Ectodermal cell (in vitro differentiated cells): ENCODE measurements around the gene HRAS.
"Not testable (repeated sequence)": the region's sequence is repeated elsewhere in the genome, so short reads cannot be mapped to it uniquely, and the experiment has no call there.

Experiments
- H3K27ac ChIP-seq: 2 replicates; pipeline ENCODE4 v1.7.0; 2013; ENCODE audit warnings: mild to moderate bottlenecking, low read depth, low read length; ENCODE audit not compliant: insufficient read depth, poor library complexity, severe bottlenecking
- H3K27me3 ChIP-seq: 2 replicates; pipeline ENCODE4 v1.7.0; 2013; ENCODE audit warnings: mild to moderate bottlenecking, low read length; ENCODE audit not compliant: insufficient read depth, control insufficient read depth, poor library complexity, severe bottlenecking
- H3K36me3 ChIP-seq: one replicate; pipeline ENCODE4 v1.7.0; 2013; ENCODE audit warnings: low read length; ENCODE audit not compliant: control insufficient read depth, insufficient read depth
- H3K4me1 ChIP-seq: one replicate; pipeline ENCODE4 v1.7.0; 2013; ENCODE audit warnings: low read length; ENCODE audit not compliant: control insufficient read depth, insufficient read depth
- H3K4me3 ChIP-seq: 2 replicates; pipeline ENCODE4 v1.7.0; 2013; ENCODE audit warnings: low read depth, low read length, control low read depth; ENCODE audit not compliant: insufficient read depth
- H3K9me3 ChIP-seq: 2 replicates; pipeline ENCODE4 v1.7.0; 2013; ENCODE audit warnings: mild to moderate bottlenecking, low read length, moderate library complexity; ENCODE audit not compliant: control insufficient read depth
- WGBS, 2 experiments: methylation state at CpG; one replicate each; pipeline ENCODE4 v1.1.7; 2013; ENCODE audit warnings: missing lambda C conversion rate in 2 of 2; 5-methylcytosine and 5-hydroxymethylcytosine counted together

HRAS gene

DNA sequence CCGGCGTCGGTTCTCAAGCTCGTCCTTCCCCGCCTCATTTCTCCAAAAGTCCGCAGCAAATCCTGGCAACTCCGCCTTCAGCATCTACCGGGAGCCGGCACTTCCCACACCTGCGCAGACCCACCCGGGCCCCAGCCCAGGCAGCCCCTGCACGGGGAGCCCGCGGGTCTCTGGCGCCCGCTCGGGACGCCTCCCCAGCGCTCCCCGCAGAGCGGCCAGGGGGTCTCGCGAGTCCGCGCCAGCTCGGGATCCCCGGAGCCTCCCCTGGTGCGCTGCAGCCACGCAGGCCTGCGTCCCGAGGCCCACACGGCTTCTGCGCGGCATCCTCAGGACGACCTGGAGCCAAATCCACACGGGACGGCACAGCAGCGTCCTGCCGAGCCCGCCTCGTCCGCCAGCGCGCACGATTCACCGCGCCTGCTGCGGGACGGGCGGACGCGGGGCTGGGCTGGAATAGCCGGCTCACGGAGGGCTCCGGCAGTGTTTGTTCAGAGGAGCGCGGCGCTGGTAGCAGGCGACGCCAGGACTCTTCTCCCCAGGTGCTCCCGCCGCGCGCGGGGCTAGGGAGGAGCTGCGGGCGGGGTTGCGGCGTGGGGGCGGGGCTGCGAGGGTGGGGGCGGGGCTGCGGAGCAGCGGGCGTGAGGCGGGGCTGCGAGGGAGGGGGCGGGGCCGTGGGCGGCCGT lies 40.1 kb upstream of the HRAS start:
- Histone ChIP-seq H3K27ac (no peak overlapping the region), H3K36me3 (no peaks in the 10 kb centered on the region), H3K4me3 (peak overlapping the region; percentile 52), H3K9me3 (no peaks in the 10 kb centered on the region), H3K27me3 (peaks cover 16% of the 10 kb centered on the region), H3K4me1 (peaks cover 20% of the 10 kb centered on the region)
- WGBS, 2 experiments: 1% methylated on average over 66 to 81 of the region's 81 CpGs

DNA sequence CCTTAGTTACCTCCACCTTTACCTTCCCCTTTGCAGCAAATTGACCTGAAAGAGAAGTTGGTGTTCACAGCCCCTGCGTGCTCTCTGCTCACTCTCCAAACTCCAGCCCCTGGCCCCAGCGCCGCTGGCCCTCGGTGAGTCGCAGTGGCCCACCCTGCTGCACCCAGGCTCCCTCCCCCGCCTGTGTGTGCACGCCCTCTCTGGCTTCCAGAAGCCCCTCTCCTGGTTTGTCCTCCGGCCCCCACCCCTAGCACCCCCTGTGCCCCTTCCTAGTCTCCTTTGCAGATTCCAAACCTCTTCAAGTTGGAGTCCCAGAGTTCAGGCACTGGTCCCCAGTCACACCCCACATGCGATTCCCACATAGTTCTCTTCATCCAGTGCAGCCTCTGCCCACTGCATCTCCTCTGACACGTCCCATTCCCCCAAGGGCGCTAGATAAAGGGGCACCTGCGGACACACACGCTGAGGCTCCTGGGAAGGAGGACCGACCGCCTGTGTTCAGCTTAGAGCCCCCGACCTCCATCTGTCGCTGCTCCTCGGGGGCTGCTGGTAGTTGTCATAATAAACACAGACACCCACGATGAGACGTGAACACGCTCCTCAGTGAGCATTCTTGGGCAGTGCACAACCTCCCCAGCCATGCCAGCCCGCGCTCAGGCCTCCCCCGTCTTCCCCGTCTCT lies 39.4 kb upstream of the HRAS start:
- WGBS, 2 experiments: 24 to 27% methylated on average over 25 of the region's 25 CpGs
- no peak overlapping the region for H3K27ac ChIP-seq

DNA sequence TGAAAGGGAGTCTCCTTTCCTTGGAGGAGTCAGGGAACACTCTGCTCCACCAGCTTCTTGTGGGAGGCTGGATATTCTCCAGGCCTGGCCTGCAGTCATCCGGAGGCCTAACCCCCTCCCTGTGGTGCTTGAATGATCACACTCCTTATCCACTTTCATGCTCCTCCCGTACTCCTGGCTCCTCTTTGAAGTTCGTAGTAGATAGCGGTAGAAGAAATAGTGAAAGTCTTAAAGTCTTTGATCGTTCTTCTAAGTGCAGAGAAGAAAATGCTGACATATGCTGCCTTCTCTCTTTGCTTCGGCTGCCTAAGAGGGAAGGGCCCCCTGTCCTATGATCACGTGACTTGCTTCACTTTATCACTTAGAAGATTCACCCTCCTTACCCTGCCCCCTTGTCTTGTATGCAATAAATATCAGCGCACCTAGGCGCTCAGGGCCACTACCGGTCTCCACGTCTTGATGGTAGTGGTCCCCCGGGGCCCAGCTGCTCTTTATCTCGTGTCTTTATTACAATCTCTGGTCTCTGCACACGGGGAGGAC lies 38.7 kb upstream of the HRAS start:
- not testable (repeated sequence) for H3K27ac ChIP-seq, H3K9me3 ChIP-seq, H3K36me3 ChIP-seq
- WGBS, 2 experiments: 67 to 71% methylated on average over 13 of the region's 14 CpGs
- Histone ChIP-seq H3K4me3 (peak overlapping the region; percentile 52), H3K27me3 (peaks cover 21% of the 10 kb centered on the region), H3K4me1 (peaks cover 28% of the 10 kb centered on the region)

More for the DNA sequence above, 39.4 kb upstream of the HRAS start:
- Histone ChIP-seq H3K9me3 (no peaks in the 10 kb centered on the region), H3K27me3 (peaks cover 16% of the 10 kb centered on the region), H3K4me3 (peak overlapping the region; percentile 52), H3K4me1 (peaks cover 21% of the 10 kb centered on the region), H3K36me3 (no peaks in the 10 kb centered on the region)

DNA sequence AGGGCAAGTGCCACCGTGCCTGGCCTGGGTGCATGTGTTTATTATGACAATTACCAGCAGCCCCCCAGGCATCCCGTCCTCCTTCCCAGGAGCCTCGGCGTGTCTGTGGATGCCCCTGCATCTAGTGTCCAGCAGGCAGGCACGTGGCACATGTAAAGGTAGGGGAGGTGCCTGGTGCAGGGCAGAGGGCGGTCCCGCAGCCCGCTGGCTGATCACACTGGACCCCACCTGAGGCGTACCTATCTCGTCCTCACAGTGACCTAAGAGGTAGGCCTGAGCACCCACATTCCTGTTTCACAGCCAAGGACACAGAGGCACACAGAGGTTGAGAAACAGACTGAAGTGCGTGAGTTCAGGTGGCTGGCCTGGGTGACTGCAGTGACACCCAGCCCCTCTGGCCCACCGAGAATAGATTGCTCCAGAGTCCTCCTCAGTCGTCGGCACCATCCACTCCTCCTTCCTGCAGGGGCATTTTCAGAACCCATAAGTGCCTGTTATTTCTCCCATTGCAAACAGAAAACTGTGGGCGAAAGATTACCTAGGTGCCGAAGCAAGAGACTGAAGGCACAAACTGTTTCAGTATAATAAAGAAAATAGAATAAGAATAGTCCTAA lies 37.9 kb upstream of the HRAS start:
- H3K9me3 ChIP-seq: no peaks in the 10 kb centered on the region
- peaks cover 30% of the 10 kb centered on the region for H3K4me1 ChIP-seq
- 94 to 95% methylated on average over 15 to 16 of the region's 16 CpGs for WGBS, 2 experiments
- no peaks in the 10 kb centered on the region for H3K36me3 ChIP-seq
- H3K4me3 ChIP-seq: no peak overlapping the region
- peaks cover 24% of the 10 kb centered on the region for H3K27me3 ChIP-seq
- no peak overlapping the region for H3K27ac ChIP-seq

DNA sequence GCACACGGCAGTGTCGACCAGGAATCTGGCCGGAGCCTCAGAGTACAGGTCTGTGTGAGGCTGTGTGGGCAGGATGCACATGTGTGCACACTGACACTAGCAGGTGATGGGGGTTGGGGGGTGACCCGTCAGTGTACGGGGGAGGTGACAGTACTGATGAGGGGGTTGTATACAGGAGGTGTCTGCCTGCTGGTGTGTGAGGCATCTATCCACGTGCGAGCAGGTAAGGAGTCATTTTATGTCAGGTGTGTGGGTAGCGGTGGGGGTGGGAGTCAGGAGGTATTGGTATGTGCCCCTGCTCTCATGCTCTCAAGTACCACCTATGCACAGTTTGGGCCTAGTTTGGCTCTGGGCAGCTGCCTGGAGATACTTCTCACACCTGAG lies 36.4 kb upstream of the HRAS start:
- WGBS, 2 experiments: 72 to 78% methylated on average over 8 of the region's 8 CpGs
- H3K9me3 ChIP-seq: no peaks in the 10 kb centered on the region
- H3K4me3 ChIP-seq: no peak overlapping the region
- H3K36me3 ChIP-seq: no peaks in the 10 kb centered on the region
- peaks cover 29% of the 10 kb centered on the region for H3K4me1 ChIP-seq
- H3K27me3 ChIP-seq: peaks cover 28% of the 10 kb centered on the region
- H3K27ac ChIP-seq: no peak overlapping the region

DNA sequence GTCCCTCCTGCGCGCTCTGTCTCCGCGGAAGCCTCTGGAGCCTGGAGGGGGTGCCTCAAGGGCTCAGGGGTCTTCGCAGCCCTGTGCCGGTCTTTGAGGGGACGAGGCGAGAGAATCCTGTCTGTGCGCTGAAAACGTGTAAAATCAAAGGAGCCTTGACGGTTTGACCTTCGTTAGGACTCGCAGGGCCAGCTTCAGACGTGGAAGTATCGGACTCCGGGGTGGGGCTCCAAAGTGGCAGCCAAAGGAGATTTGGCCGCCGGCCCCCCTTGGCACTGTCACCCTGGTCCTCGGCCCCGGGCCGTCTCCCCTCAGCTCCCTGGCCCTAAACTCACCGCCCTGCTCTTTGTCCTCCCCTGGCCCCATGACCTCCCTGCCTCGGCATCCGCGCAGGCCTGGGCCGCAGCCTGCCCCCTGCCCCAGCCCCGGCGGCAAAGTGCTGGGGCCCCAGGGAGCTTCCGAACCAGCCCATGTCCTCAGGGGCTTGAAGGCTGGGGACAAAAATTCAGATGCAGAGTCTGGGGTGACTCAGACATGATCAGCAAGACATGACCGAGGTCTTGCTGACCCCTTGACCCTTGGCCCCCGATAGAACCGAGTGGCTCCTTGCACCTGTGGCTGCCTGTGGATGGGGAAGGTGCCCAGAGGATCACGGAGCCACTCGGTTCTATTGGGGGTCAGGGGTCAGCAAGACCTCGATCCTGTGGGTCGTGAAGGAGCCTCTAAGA lies 33.9 kb upstream of the HRAS start:
- WGBS, 2 experiments: 61 to 64% methylated on average over 36 of the region's 36 CpGs

DNA sequence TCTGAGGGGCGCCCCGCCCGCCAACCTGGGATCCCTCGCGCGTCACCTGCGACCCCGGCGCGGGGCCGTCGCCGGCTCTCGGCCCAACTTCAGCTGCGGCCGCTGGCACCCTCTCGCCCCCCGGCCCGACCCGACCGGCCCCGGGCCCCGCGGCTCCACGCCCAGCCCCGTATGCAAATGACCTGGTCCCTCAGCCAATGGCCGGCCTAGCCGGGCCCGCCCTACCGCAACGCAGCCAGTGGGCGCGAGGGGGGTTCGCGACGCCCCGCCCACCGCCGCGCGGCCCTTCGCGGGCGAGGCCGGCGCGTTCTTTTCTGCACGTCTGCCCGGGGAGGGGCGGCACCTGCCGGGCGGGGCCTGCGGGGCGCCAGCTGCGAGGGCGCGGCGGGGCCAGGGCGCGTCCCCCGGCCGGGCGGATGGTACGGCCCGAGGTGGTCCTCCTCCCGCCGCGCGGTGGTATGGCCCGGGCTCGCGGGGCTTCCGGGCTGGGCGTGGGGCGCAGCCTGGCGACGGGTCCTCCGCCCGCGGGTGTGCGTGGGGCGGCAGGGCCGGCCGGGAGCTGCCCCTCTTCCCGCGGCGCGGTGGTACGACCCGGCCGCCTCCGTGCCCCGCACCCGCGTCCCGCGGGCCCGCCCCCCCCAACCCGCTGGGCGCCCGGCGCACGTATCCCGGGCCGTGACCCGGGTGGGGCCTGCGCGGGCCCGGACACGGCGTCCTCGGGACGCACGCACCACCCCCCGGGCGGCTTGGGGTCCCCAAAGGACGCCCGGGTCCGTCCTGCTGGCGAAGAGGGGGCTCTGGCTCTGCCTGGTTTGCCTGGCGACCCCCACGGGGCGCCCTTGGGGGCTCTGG lies 33.2 kb upstream of the HRAS start:
- Histone ChIP-seq H3K27ac (no peak overlapping the region), H3K27me3 (peaks cover 11% of the 10 kb centered on the region), H3K36me3 (no peaks in the 10 kb centered on the region), H3K9me3 (no peaks in the 10 kb centered on the region), H3K4me3 (peak overlapping the region; percentile 50), H3K4me1 (peaks cover 31% of the 10 kb centered on the region)
- 2% methylated on average over 123 of the region's 123 CpGs for WGBS, 2 experiments

More for the DNA sequence above, 33.9 kb upstream of the HRAS start:
- no peaks in the 10 kb centered on the region for H3K9me3 ChIP-seq
- peak overlapping the region; percentile 50 for H3K4me3 ChIP-seq
- no peak overlapping the region for H3K27ac ChIP-seq
- H3K27me3 ChIP-seq: peaks cover 15% of the 10 kb centered on the region
- H3K36me3 ChIP-seq: no peaks in the 10 kb centered on the region
- peaks cover 33% of the 10 kb centered on the region for H3K4me1 ChIP-seq

DNA sequence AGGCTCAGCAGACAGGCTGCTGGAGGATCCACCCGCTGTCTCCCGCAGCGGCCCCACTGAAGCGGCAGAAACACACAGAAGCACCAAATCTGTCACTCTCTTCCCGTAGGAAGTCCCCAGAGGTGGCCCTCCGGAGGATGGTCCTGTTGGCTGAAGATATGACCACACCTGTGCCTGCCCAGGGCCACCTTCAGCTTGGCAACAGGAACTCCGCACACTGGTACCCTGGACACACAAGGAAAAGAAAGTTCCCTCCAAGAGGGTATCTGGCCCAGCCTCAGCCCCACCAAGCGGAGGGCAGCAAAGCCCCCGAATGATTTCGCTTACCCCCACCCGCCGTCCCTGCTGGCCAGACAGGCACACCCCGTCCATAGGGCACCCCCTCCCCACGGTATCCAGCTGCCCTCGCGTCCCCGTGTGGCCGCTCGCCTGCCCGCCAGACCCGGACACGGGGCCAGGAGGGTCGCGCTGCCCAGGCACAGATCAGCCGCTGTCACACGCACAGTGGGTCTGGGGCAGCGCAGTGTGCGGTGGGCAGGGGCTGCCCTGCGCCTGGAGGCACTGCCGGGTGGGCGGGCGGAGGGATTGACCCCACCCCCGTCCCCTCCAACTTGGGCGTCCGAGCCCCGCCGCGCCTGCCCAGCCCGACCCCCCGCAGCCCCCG lies 32.4 kb upstream of the HRAS start:
- Histone ChIP-seq H3K27me3 (peaks cover 11% of the 10 kb centered on the region), H3K4me3 (peak overlapping the region; percentile 50), H3K36me3 (no peaks in the 10 kb centered on the region), H3K27ac (no peak overlapping the region), H3K9me3 (no peaks in the 10 kb centered on the region), H3K4me1 (peaks cover 31% of the 10 kb centered on the region)
- WGBS, 2 experiments: 19 to 21% methylated on average over 41 of the region's 41 CpGs

DNA sequence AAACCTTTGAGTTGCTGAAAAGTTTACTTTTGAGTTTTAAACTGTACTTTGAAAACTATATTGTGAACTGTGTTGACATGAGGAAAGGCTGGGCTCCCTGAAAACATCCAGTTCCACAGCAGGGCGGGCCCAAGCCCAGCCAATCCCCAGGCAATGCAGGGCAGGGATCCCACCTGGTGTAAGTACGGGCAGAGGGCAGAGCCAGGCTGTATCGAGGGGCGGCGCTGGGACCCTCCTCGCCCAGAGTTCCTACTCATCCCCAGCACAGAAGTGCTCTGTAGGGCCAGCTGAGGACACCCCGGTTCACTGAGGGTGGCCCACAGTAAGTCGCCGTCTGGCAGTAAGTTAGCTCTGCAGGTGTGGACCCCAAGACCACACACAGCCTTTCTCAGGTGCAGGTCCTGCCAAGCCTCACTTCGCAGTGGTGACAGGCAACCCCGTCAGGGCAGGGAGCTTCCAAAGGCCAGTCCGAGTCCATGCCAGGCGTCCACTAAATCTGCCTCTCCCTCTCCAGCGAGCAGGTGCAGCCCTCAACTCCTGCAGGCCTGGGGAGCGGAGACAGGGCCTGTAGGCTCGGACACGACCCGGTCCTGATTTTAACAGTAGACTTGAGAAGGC lies 31.7 kb upstream of the HRAS start:
- peaks cover 13% of the 10 kb centered on the region for H3K27me3 ChIP-seq
- peak overlapping the region; percentile 50 for H3K4me3 ChIP-seq
- H3K36me3 ChIP-seq: no peaks in the 10 kb centered on the region
- peaks cover 31% of the 10 kb centered on the region for H3K4me1 ChIP-seq
- H3K27ac ChIP-seq: no peak overlapping the region
- WGBS, 2 experiments: 89 to 93% methylated on average over 18 of the region's 18 CpGs
- H3K9me3 ChIP-seq: no peaks in the 10 kb centered on the region
